HG02678 (cell line): ENCODE results near the gene GRK3.

Experiments used
- ATAC-seq: cut with Tn5 transposase; IDR thresholded peaks from one replicate; pipeline ENCODE4 v1.9.1; 2021; ENCODE audit warnings: mild to moderate bottlenecking, moderate library complexity; ENCODE audit not compliant: unreplicated experiment

The GRK3 gene

GRCh38 chr22:25777870-25778269 is 213.4 kb downstream of the GRK3 start:
- no peak for ATAC-seq
